Lung (tissue), 12 donors: Measurements from ENCODE around the gene DIPK1A. TPM values are rescaled to one million over a fixed set of nuclear protein-coding genes. Genes with fewer than 3 reads are reported as not detected.
A peak's percentile ranks its signal among the peaks of the same experiment; 100 is the strongest.

Experiments
- ATAC-seq: fragments of 200-7000 bp; cut with Tn5 transposase; one replicate; pipeline ENCODE4 v1.9.1; 2020; ENCODE audit warnings: moderate number of reproducible peaks; ENCODE audit not compliant: insufficient read depth, low FRiP score
- DNase-seq, 3 donors: peaks; one replicate each; pipeline ENCODE4 v3.0.0-alpha.2; 2013 to 2017
- H3K27ac ChIP-seq, 2 donors: one replicate each; pipeline ENCODE4 v1.5.1; 2013; ENCODE audit warnings: mild to moderate bottlenecking in 2 of 2, moderate library complexity in 2 of 2, control low read depth in 1 of 2, inconsistent platforms in 1 of 2, low read depth in 1 of 2, low read length in 1 of 2
- H3K27me3 ChIP-seq, 3 donors: one replicate each; pipeline ENCODE4 v1.5.1; 2013; ENCODE audit warnings: low read length in 2 of 3; ENCODE audit not compliant: control insufficient read depth in 3 of 3, insufficient read depth in 3 of 3
- H3K36me3 ChIP-seq, 4 donors: one replicate each; pipeline ENCODE4 v1.5.1; 2013; ENCODE audit warnings: low read length in 4 of 4, mild to moderate bottlenecking in 1 of 4, moderate library complexity in 1 of 4; ENCODE audit not compliant: control insufficient read depth in 4 of 4, insufficient read depth in 4 of 4
- H3K4me1 ChIP-seq, 5 donors: one replicate each; pipeline ENCODE4 v1.5.1; 2013; ENCODE audit warnings: low read length in 5 of 5, mild to moderate bottlenecking in 2 of 5, moderate library complexity in 1 of 5; ENCODE audit not compliant: control insufficient read depth in 5 of 5, insufficient read depth in 5 of 5
- H3K4me3 ChIP-seq: one replicate; pipeline ENCODE4 v1.5.1; 2013; ENCODE audit warnings: mild to moderate bottlenecking, control low read depth, moderate library complexity
- H3K9ac ChIP-seq, 2 donors: one replicate each; pipeline ENCODE4 v1.5.1; 2013; ENCODE audit warnings: low read length in 2 of 2, control low read depth in 1 of 2; ENCODE audit not compliant: insufficient read depth in 1 of 2
- H3K9me3 ChIP-seq, 4 donors: one replicate each; pipeline ENCODE4 v1.5.1; 2013; ENCODE audit warnings: low read length in 3 of 4, mild to moderate bottlenecking in 1 of 4, moderate library complexity in 1 of 4; ENCODE audit not compliant: control insufficient read depth in 4 of 4, insufficient read depth in 3 of 4
- CTCF ChIP-seq: IDR thresholded peaks from 2 replicates; pipeline ENCODE4 v1.5.1; 2012; ENCODE audit warnings: mild to moderate bottlenecking; ENCODE audit errors: control extremely low read depth, extremely low read depth
- whole genome bisulfite sequencing, 2 donors: extraction: QIAGEN DNeasy Blood & Tissue Kit; methylation state at CpG; one replicate each; pipeline ENCODE4 v1.1.7; 2013; 5-methylcytosine and 5-hydroxymethylcytosine counted together
- polyA plus RNA-seq, 2 donors: library from polyadenylated mRNA; stranded (reverse); fragments of 200-250 nt; gene quantifications; one replicate each; pipeline ENCODE4 v1.2.1, GENCODE V29; 2013
- total RNA-seq, 2 donors: library from RNA; depleted of rRNA in 1 of 2; stranded (reverse); fragments of >200 nt in 1 of 2; gene quantifications; one replicate each; pipeline ENCODE4 v1.2.1, GENCODE V29; 2014 to 2021
- donor health status: control.
- donor health status: control.
- donor health status: Bipolar disorder and iron deficiency.
- donor health status: healthy.
- donor health status: DM: yes; HTN: yes; CAD: no.

The DIPK1A gene
- total and polyA plus RNA-seq, 4 donors, result 2.3 to 8.0 (median 4.1) TPM

GRCh38 chr1:92882819-92883218, 78.4 kb downstream of the DIPK1A start:
- Histone ChIP-seq H3K27ac (no peak overlapping the region), H3K9me3 (no peaks in the 10 kb centered on the region), H3K4me1 (peaks cover 0 to 4% (median 0%) of the 10 kb centered on the region in 5 donors), H3K4me3 (no peak overlapping the region), H3K9ac (no peak overlapping the region), H3K27me3 (no peaks in the 10 kb centered on the region), H3K36me3 (no peaks in the 10 kb centered on the region)
- no peak for ATAC-seq
- TF ChIP-seq CTCF, result no peak
- WGBS, 2 donors, result 13 to 26% methylated on average over 1 of the region's 1 CpG
- DNase-seq, result no peak

GRCh38 chr1:92881391-92881790, 79.9 kb downstream of the DIPK1A start:
- H3K27ac ChIP-seq, result no peak overlapping the region
- peaks cover 0 to 6% (median 0%) of the 10 kb centered on the region in 5 donors for H3K4me1 ChIP-seq
- ATAC-seq, result no peak
- no peaks in the 10 kb centered on the region for H3K9me3 ChIP-seq
- no peak overlapping the region for H3K9ac ChIP-seq
- H3K27me3 ChIP-seq, result no peaks in the 10 kb centered on the region
- TF ChIP-seq CTCF, result no peak
- peak in 2 of 3 donors; percentile 27 to 29 for DNase-seq
- H3K36me3 ChIP-seq, result no peaks in the 10 kb centered on the region
- no peak overlapping the region for H3K4me3 ChIP-seq
- WGBS, 2 donors, result 93 to 95% methylated on average over 3 of the region's 3 CpGs

- H3K9ac ChIP-seq, result no peak overlapping the region
- H3K4me3 ChIP-seq, result no peak overlapping the region
- no peak for ATAC-seq
- H3K36me3 ChIP-seq, result no peaks in the 10 kb centered on the region
- no peak overlapping the region for H3K27ac ChIP-seq
- 76 to 80% methylated on average over 4 of the region's 4 CpGs for WGBS, 2 donors
- DNase-seq, result no peak
- H3K27me3 ChIP-seq, result no peaks in the 10 kb centered on the region
- no peak for TF ChIP-seq CTCF
- peaks cover 0 to 6% (median 0%) of the 10 kb centered on the region in 5 donors for H3K4me1 ChIP-seq
- H3K9me3 ChIP-seq, result no peaks in the 10 kb centered on the region
Observed at GRCh38 chr1:92879316-92879968, 81.8 kb downstream of the DIPK1A start.
